NCI-H226 (cell line): ENCODE results near the gene SERPINA4.

Source experiments
- DNase-seq: peaks from one replicate; pipeline ENCODE4 v3.0.0-alpha.2; 2015

SERPINA4 gene

DNA sequence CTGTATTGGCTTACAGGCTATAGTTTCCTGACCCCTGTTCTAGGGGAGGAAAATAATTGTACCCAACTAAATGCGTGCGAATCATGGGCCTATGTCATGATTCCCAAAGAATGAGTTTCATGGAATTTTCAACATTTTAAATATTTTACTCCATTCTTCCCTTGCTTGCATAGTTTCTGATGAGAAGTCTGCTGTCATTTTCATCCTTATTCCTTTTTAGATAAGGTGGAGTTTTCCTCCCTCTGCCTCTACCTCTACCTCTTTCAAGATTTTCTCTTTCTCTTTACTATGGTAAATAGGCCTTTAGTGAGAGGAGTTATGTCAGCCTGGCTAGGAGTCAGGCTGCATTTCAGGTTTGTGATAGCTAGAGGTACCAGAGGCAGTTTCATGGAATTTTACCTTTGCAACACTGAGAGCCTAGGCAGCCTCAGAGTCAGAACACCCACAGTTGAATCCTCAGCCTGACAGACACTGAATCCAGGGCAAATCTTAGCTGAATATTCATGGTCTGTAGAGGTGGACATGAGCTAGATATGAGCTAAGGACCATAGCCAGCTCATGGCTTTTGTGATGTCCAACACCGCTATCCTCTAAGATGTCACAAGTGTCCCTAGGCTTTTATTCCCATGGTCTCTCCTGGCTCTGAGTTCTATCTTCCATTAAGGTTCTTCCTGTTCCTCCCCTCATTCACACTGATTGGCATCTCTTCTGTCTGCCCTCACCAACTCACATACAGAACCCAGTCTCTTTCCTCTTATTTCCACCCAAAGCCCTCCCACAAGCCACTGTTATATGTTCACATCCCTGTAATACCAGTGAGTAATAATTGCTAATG, 57.0 kb downstream of the SERPINA4 start:
- no peak for DNase-seq

- DNase-seq = no peak
These were observed 58.1 kb downstream of the SERPINA4 start for GRCh38 chr14:94619297-94619696.
